Neural cell (in vitro differentiated cells): ENCODE results near the gene NATD1.

ENCODE experiments used
- CTCF ChIP-seq: fragments of 450-650 bp; IDR thresholded peaks from 2 replicates; pipeline ENCODE4 v1.5.1; 2014; ENCODE audit warnings: antibody characterized with exemption, mild to moderate bottlenecking, moderate library complexity; ENCODE audit not compliant: poor library complexity, severe bottlenecking
- EP300 ChIP-seq: fragments of 450-650 bp; conservative IDR thresholded peaks from 2 replicates; pipeline ENCODE4 v1.6.1; 2014; ENCODE audit warnings: antibody characterized with exemption, mild to moderate bottlenecking, moderate library complexity; ENCODE audit not compliant: poor library complexity, severe bottlenecking
- EZH2 ChIP-seq: fragments of 200-600, 300-800 bp; shearing (Covaris generic), sonication (generic); IDR thresholded peaks from 2 replicates; pipeline ENCODE4 v1.6.1; 2014; ENCODE audit warnings: antibody characterized with exemption, low read length, borderline replicate concordance, mild to moderate bottlenecking; ENCODE audit not compliant: insufficient read depth, poor library complexity, severe bottlenecking
- MXI1 ChIP-seq: fragments of 450-650 bp; conservative IDR thresholded peaks from 2 replicates; pipeline ENCODE4 v1.6.1; 2014; ENCODE audit warnings: antibody characterized with exemption, mild to moderate bottlenecking; ENCODE audit not compliant: poor library complexity, severe bottlenecking
- POLR2AphosphoS5 ChIP-seq: IDR thresholded peaks from 2 replicates; pipeline ENCODE4 v1.6.1; 2012
- RAD21 ChIP-seq: fragments of 450-650 bp; conservative IDR thresholded peaks from 2 replicates; pipeline ENCODE4 v1.6.1; 2014; ENCODE audit warnings: antibody characterized with exemption, mild to moderate bottlenecking, moderate library complexity
- REST ChIP-seq: IDR thresholded peaks from 2 replicates; pipeline ENCODE4 v1.6.1; 2012; ENCODE audit warnings: borderline replicate concordance
- SMC3 ChIP-seq: fragments of 450-650 bp; conservative IDR thresholded peaks from 2 replicates; pipeline ENCODE4 v1.6.1; 2014; ENCODE audit warnings: antibody characterized with exemption, mild to moderate bottlenecking, moderate library complexity; ENCODE audit not compliant: poor library complexity
- TAF1 ChIP-seq: IDR thresholded peaks from 2 replicates; pipeline ENCODE4 v1.6.1; 2012; ENCODE audit warnings: low read depth

GRCh38 chr17:21278450-21279197 lies 25.4 kb upstream of the NATD1 start:
- TF ChIP-seq RAD21: no peak
- no peak for TF ChIP-seq CTCF
- no peak for TF ChIP-seq EP300
- no peak for TF ChIP-seq POLR2AphosphoS5
- no peak for TF ChIP-seq MXI1
- TF ChIP-seq REST: no peak
- no peak for TF ChIP-seq EZH2
- TF ChIP-seq SMC3: no peak
- TF ChIP-seq TAF1: no peak
